ENCODE results near the gene ANTXRL. TPM values are rescaled to one million over a fixed set of nuclear protein-coding genes. Genes with fewer than 3 reads are reported as not detected.
"Not testable (repeated sequence)": the region's sequence is repeated elsewhere in the genome, so short reads cannot be mapped to it uniquely, and the experiment has no call there.

The ANTXRL gene
- total RNA-seq, 1 donor from 2014 or later, result not detected

DNA sequence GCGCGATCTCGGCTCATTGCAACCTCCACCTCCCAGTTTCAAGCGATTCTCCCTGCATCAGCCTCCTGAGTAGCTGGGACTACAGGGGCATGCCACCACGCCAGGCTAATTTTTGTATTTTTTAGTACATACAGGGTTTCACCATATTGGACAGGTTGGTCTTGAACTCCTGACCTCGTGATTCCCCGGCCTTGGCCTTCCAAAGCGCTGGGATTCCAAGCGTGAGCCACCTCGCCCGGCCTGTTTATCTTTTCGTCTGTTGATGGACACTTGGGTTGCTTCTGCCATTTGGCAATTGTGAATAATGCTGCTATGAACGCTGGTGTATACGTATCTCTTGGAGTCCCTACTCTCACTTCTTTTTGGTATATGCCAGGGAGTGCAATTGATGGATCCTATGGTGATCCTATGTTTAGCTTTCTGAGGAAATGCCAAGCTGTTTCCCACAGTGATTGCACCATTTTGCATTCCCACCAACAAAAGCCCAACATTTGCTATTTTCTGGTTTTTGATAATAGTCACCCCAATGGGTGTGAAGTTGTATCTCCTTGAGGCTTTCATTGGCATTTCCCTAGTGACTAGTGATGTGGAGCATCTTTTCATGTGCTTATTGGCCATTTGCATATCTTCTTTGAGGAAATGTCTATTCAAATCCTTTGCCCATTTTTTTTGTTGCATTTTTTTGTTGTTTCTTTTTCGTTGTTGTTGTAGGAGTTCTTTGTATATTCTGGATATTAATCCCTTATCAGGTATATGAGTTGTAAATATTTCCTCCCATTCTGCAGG is 3.5 kb downstream of the ANTXRL start:
- Mint-ChIP-seq H3K27me3 (peaks cover 21% of the 10 kb centered on the region), H3K36me3 (ENCODE audit: low read depth) (no peaks in the 10 kb centered on the region), H3K4me1 (peaks cover 6% of the 10 kb centered on the region), H3K27ac (no peak overlapping the region), H3K9me3 (no peaks in the 10 kb centered on the region), H3K4me3 (no peak overlapping the region)
- intact Hi-C loops (cut with micrococcal nuclease), result no loop called here
- no peak for DNase-seq

DNA sequence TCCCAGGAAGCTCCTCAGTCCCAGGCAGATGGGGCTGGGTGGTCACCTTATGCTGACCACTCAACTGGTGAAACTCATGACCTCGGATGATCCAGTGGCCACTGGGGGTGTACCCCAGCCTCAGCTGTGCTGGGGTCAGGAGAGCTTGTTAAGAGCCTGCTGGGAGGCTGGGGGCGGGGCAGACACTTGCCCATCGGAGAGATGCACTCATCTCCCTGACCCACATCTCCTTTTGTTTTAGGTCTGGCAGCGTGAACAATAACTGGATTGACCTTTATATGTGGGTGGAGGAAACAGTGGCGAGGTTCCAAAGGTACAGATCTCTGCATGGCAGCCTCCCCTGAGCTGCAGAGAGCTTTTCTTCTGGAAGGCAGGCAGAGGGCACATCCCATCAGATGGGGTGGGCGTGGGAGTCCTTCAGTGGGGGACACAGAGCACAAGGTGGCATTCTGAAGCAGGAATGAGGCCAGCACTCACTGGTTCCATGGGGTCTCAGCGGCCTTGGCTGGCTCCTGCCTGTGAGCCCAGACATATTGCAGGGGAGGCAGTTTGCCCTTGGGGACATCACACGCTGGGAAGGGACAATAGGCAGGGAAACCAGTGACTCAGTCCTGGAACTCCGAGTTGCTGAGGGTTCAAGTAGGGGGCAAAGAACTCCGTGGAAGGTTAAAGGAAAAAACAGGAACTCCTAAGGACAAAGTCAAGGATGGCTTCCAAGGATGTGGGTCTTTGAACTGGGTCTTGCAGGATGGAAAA is 5.2 kb downstream of the ANTXRL start:
- no peaks in the 10 kb centered on the region for H3K9me3 Mint-ChIP-seq
- peaks cover 21% of the 10 kb centered on the region for H3K27me3 Mint-ChIP-seq
- no peak overlapping the region for H3K4me3 Mint-ChIP-seq
- H3K36me3 Mint-ChIP-seq (ENCODE audit: low read depth), result no peaks in the 10 kb centered on the region
- H3K27ac Mint-ChIP-seq, result peak overlapping the region; percentile 11
- H3K4me1 Mint-ChIP-seq, result peaks cover 3% of the 10 kb centered on the region
- intact Hi-C loops (cut with micrococcal nuclease), result no loop called here
- DNase-seq, result no peak

DNA sequence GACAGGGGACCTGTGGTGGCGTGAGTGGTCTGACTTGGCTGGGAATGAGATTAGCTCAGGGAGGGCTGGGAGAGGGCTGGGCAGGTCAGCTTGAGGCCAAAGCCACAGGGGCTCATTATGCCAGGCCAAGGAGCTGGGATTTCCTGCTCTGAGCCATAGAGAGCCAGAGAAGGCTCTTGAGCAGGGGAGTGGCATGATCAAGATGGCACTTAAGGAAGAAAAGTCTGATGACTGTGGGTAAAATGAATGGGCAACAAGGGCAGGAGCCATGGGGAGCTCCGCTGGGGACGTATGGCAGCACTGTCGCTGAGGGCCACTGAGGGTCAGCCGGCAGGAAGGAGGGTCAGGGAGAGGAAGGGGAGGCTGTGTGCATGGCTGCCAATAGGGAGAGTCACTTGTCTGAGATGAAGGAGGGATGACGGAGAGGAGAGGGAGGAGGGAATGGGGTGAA is 5.8 kb downstream of the ANTXRL start:
- H3K27ac Mint-ChIP-seq, result no peak overlapping the region
- intact Hi-C loops (cut with micrococcal nuclease), result no loop called here
- no peaks in the 10 kb centered on the region for H3K9me3 Mint-ChIP-seq
- H3K4me3 Mint-ChIP-seq, result no peak overlapping the region
- peaks cover 21% of the 10 kb centered on the region for H3K27me3 Mint-ChIP-seq
- H3K36me3 Mint-ChIP-seq (ENCODE audit: low read depth), result no peaks in the 10 kb centered on the region
- peaks cover 3% of the 10 kb centered on the region for H3K4me1 Mint-ChIP-seq
- no peak for DNase-seq

DNA sequence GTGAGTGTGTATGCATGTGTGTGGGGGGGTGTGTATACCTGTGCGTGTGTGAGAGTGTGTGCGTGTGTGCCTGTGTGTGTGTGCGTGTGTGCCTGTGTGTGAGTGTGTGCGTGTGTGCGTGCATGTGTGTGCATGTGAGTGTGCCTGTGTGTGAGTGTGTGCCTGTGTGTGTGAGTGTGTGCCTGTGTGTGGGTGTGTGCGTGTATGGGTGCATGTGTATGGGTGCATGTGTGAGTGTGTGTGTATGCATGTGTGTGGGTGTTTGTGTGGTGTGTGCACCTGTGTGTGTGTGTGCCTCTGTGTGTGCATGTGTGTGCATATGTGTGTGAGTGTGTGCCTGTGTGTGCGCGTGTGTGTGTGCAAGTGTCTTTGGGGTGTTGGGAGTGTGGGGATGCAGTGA is 6.4 kb downstream of the ANTXRL start:
- Mint-ChIP-seq H3K9me3 (no peaks in the 10 kb centered on the region), H3K36me3 (ENCODE audit: low read depth) (no peaks in the 10 kb centered on the region), H3K4me1 (peaks cover 8% of the 10 kb centered on the region), H3K4me3 (no peak overlapping the region), H3K27me3 (peaks cover 21% of the 10 kb centered on the region), H3K27ac (no peak overlapping the region)
- DNase-seq, result no peak
- intact Hi-C loops (cut with micrococcal nuclease), result no loop called here

DNA sequence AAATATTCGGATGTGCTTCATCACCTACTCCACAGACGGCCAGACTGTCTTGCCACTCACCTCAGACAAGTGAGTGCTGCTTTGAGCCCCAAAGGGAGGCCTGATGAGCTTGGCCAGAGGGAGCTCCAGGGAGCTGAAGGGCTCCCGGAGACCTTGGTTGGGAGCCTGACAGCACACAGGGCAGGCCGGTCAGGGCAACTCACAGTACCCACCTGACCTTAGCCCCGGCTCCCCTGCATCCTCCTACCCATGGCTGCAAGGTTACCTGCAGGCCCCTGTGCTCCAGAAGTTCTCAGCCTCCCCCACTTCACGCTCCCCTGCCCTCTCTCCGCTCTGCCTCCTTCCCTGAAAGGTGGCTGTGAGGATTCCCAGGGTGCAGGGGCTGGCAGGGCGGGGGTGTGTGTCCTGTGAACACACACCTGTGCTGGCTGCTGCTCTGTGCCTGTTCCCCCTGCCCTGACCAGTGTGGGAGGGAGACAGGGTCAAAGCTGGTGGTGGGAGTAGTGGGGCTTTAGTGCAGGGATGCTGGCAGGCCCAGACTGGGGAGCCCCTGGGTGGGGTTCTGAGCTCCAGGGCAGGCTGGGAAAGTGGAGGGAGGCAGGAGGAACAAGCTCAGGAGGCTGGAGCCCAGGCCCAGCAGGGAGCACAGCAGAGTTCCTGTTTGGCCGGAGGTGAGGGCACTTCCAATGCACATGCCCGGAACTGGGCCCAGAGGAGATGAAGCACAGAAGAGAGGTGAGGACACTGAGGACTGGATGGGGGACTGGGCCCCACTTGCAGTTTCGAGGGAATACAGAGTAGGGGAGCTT is 7.2 kb downstream of the ANTXRL start:
- no peaks in the 10 kb centered on the region for H3K9me3 Mint-ChIP-seq
- H3K4me3 Mint-ChIP-seq, result no peak overlapping the region

DNA sequence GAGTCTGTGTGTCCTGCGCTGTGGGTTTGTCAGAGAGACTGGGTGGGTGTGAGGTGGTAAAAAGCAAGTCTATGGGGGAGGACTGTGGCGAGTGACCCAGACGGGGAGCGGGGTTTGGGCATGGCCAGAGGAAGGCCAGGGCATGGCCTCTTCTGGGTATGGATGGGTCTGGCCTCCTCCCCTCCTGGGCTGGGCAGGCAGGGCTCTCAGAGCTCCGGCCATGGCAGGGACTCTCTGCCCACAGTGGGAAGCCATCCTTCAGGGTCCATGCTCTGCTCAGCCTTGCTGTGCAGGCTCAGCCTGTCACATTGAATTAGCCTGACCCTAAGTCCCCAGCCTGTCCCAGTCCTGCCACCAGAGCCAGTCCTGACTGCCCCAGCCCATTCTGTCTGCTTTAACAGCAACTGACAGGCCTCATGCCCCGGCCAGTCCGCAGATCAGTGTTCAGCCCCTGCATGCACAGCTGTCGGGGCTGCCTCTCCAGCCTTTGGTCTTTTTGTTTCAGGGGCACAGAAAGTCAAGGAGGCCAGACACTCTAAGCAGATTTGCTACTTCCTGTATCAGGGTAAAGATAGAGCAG is 7.9 kb downstream of the ANTXRL start:
- DNase-seq, result no peak
- no peak overlapping the region for H3K4me3 Mint-ChIP-seq
- H3K36me3 Mint-ChIP-seq (ENCODE audit: low read depth), result no peaks in the 10 kb centered on the region
- intact Hi-C loops (cut with micrococcal nuclease), result no loop called here
- H3K27ac Mint-ChIP-seq, result no peak overlapping the region
- H3K9me3 Mint-ChIP-seq, result no peaks in the 10 kb centered on the region
- H3K4me1 Mint-ChIP-seq, result peaks cover 20% of the 10 kb centered on the region
- peaks cover 14% of the 10 kb centered on the region for H3K27me3 Mint-ChIP-seq

More for the DNA sequence above, 7.2 kb downstream of the ANTXRL start:
- DNase-seq, result no peak
- intact Hi-C loops (cut with micrococcal nuclease), result no loop called here
- H3K27ac Mint-ChIP-seq, result no peak overlapping the region
- peaks cover 19% of the 10 kb centered on the region for H3K27me3 Mint-ChIP-seq
- no peaks in the 10 kb centered on the region for H3K36me3 Mint-ChIP-seq (ENCODE audit: low read depth)
- peaks cover 16% of the 10 kb centered on the region for H3K4me1 Mint-ChIP-seq

DNA sequence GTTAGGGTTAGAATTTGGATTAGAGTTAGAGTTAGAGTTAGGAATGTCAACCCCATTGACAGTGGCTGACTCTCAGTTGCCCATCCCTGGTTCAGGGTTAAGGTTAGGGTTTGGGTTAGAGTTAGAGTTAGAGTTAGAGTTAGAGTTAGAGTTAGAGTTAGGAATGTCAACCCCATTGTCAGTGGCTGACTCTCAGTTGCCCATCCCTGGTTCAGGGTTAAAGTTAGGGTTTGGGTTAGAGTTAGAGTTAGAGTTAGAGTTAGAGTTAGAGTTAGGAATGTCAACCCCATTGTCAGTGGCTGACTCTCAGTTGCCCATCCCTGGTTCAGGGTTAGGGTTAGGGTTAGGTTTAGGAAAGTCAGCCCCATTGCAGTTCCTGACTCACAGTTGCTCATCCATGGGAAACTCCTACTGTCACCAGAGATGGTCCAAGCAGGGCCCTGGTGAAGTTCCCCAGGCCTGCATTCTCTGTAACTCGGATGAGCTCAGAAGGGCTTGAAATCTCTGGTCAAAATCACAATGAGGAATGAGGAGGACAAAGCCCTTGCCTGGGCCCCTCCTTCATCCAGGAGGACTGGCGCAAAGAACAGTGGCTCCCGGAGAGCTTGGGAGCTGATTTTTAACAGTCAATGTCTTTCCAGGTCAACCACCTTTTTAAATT is 8.7 kb downstream of the ANTXRL start:
- peaks cover 20% of the 10 kb centered on the region for H3K4me1 Mint-ChIP-seq
- H3K27me3 Mint-ChIP-seq, result peaks cover 14% of the 10 kb centered on the region
- H3K36me3 Mint-ChIP-seq (ENCODE audit: low read depth); H3K27ac Mint-ChIP-seq; intact Hi-C loops (cut with micrococcal nuclease); H3K9me3 Mint-ChIP-seq; DNase-seq; H3K4me3 Mint-ChIP-seq: not testable (repeated sequence)

DNA sequence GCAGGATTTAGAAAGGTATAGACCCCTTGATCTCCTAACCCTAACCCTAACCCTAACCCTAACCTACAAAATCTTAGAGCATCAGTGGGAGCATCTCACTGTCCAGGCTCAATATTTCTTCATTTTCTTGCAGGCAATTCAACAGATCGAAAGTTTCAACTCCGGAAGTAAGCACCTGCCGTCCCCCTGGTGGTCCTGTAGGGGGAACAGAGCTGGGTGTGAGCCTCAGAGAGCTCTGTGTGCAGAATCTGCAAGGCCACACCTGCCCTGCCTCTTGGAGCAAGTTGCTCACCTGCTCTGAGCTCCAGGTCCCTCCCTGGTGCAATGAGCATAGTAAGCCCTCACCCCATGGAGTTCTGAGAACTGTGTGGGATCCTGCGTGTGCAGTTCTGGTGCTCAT is 9.3 kb downstream of the ANTXRL start:
- H3K4me1 Mint-ChIP-seq, result peaks cover 20% of the 10 kb centered on the region
- H3K27ac Mint-ChIP-seq; intact Hi-C loops (cut with micrococcal nuclease); H3K27me3 Mint-ChIP-seq; DNase-seq; H3K9me3 Mint-ChIP-seq; H3K36me3 Mint-ChIP-seq (ENCODE audit: low read depth); H3K4me3 Mint-ChIP-seq: not testable (repeated sequence)

DNA sequence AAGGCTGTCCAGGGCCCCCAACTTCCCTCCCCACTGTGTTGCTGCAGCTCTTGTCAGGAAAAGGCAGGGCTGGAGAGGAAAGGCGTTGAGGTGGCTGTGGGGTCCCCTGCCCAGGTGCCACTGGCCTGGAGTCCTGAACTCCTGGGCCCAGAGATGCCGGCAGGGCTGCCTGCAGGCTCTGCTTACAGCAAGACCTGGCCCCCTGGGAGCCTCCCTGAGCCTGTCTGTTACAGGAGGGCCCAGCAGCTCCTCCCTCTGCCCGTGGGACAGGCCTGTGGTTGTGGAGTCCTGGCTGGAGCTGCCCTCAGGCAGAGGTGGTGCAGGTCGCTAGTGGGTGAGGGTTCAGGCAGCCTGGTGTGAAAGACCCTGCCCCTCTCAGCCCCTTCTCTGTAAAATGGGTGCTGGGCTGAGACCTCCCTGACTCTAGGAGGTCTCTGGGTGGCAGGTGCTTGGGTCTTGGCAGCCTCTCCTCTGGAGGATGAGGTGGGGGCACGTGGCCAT is 9.9 kb downstream of the ANTXRL start:
- peaks cover 7% of the 10 kb centered on the region for H3K27me3 Mint-ChIP-seq
- no peaks in the 10 kb centered on the region for H3K36me3 Mint-ChIP-seq (ENCODE audit: low read depth)
- H3K4me3 Mint-ChIP-seq, result no peak overlapping the region
- H3K4me1 Mint-ChIP-seq, result peaks cover 20% of the 10 kb centered on the region
- no peak for DNase-seq
- intact Hi-C loops (cut with micrococcal nuclease), result no loop called here
- no peak overlapping the region for H3K27ac Mint-ChIP-seq
- H3K9me3 Mint-ChIP-seq, result no peaks in the 10 kb centered on the region

DNA sequence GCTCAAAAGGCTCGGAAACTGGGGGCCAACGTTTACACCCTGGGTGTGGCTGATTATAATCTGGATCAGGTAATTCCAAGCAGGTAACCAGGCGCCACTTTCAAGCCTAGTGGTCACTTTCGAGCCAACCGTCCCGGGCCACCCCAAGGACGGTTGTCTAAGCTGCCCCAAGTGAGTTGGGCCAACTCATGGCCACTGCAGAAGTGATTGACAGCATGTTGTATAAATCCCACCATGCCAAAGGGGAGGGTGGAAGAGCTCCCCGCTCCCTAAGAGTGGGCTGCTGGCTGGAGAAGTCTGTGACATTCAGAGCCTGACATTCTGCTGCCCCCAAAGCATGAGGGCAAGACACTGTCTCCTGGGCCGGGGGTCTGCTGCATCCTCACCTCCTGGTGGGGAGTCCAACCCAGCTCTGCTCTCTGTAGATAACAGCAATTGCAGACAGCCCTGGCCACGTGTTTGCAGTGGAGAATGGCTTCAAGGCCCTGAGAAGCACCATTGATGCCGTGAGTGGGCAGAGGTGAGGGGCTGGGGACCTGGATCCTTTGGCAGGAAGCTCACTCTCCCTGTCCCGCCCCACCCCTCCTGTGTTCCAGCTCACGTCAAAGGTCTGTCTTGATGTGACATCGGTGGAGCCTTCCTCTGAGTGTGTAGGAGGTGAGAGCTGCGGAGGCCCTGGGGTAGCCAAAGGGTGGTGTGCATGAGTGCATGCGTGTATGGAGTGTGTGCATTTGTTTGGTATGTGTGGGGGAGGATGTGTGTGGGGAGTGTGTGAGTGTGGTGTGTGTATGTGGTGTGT is 10.8 kb downstream of the ANTXRL start:
- intact Hi-C loops (cut with micrococcal nuclease), result no loop called here
- peak; percentile 69 for DNase-seq
- H3K4me1 Mint-ChIP-seq, result peaks cover 20% of the 10 kb centered on the region
- peak overlapping the region; percentile 64 for H3K4me3 Mint-ChIP-seq
- no peaks in the 10 kb centered on the region for H3K36me3 Mint-ChIP-seq (ENCODE audit: low read depth)
- H3K9me3 Mint-ChIP-seq, result no peaks in the 10 kb centered on the region
- H3K27ac Mint-ChIP-seq, result peak overlapping the region; percentile 76
- H3K27me3 Mint-ChIP-seq, result peaks cover under 1% of the 10 kb centered on the region

DNA sequence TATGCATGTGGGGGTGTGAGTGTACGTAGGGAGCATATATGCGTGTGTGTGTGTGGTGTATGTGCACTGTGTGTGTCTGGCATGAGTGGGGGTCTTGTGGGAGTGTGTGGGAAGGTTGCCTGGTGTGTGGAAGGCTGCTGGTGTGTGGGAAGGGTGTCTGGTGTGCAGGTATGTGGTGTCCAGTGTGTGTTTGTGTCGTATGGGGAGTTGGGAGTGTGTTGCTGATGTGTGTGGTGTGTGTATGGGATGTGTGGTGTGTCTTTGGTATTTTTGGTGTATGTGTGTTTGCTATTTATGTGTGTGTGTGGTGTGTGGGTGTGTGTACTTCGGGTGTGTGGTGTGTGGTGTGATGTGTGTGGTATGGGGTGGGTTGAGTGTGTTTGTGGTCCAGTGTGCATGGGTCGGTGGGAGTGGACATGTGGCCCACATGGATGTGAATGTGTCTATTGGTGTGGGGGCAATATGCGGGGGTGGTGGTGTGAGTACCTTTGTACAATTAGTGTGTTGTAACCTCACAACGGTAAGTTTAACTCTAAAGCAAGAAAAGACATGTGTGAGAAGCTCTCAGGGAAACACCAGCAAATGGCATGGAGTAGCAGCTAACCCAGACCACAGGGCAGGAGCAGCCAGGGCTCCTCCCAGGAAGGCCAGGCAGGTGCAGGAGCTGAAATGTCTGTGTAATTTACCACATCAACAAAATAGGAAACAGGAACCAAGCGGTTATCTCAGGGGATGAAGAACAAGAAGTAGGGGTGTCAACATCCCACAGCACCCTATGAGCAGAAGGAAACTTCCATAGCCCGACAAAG is 11.9 kb downstream of the ANTXRL start:
- DNase-seq, result no peak
- H3K36me3 Mint-ChIP-seq (ENCODE audit: low read depth), result no peaks in the 10 kb centered on the region
- no peaks in the 10 kb centered on the region for H3K27me3 Mint-ChIP-seq
- H3K27ac Mint-ChIP-seq, result no peak overlapping the region
- H3K4me3 Mint-ChIP-seq, result no peak overlapping the region
- H3K4me1 Mint-ChIP-seq, result peaks cover 20% of the 10 kb centered on the region
- intact Hi-C loops (cut with micrococcal nuclease), result no loop called here
- no peaks in the 10 kb centered on the region for H3K9me3 Mint-ChIP-seq

DNA sequence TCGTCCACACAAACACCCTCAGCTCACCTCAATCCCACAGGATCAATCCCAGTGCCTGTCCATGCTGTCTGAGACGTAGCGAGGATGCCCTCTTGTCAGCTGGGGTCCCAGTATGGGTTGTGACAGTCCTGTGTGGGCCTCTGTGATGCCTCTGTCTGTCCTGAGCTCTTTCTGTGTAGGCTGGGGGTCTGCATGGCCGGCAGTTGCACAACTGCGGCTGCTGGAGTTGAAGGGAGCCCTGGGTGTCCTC is 12.4 kb downstream of the ANTXRL start:
- DNase-seq, result no peak
- Mint-ChIP-seq H3K36me3 (ENCODE audit: low read depth) (no peaks in the 10 kb centered on the region), H3K9me3 (no peaks in the 10 kb centered on the region), H3K27ac (no peak overlapping the region), H3K4me1 (peaks cover 20% of the 10 kb centered on the region), H3K27me3 (no peaks in the 10 kb centered on the region), H3K4me3 (no peak overlapping the region)
- intact Hi-C loops (cut with micrococcal nuclease), result no loop called here
